HG03520 (cell line): Measurements from ENCODE around the gene SOX6.
"Not testable (repeated sequence)": the region's sequence is repeated elsewhere in the genome, so short reads cannot be mapped to it uniquely, and the experiment has no call there.

ENCODE experiments used
- ATAC-seq: cut with Tn5 transposase; IDR thresholded peaks from one replicate; pipeline ENCODE4 v1.9.1; 2021; ENCODE audit warnings: mild to moderate bottlenecking, moderate library complexity; ENCODE audit not compliant: unreplicated experiment

SOX6 gene

DNA sequence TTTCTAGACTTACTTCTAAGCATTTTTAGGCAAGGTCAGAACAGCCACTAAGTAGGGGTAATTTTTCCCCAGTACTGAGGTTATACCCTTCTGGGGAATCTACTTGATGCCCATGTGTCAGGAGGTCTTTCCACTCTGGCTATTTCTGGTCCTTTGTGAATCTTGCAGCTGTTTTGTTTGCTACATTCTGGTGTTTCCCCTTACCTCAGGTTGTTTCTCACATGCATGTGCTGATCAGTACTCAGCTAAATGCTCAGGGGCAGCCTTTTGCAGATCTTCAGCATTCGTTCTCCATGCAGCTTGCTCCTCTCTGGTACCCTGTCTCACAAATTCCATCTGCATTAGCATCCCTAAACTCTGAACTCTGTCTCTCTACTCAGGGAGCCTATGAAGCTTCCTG lies 303.6 kb downstream of the SOX6 start:
- no peak for ATAC-seq

DNA sequence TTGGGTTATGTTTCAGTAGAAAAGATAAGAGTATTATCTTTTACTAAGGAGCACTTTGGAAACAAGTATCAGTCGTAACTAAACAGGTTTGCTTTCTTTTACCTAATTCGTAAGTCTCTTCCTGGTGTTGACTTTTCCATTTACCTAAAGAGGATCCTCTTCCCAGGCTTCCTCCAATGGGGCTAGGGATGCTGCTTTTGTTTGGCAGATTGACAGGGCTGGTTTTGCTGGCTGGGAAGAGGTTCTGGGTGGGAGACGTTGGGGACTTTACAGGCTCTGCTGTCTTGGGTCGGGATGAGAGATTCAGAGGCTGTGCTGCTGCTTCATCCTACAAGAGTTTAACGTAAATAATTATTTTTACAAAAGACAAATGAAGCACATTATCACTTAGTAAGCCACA lies 306.7 kb downstream of the SOX6 start:
- no peak for ATAC-seq

DNA sequence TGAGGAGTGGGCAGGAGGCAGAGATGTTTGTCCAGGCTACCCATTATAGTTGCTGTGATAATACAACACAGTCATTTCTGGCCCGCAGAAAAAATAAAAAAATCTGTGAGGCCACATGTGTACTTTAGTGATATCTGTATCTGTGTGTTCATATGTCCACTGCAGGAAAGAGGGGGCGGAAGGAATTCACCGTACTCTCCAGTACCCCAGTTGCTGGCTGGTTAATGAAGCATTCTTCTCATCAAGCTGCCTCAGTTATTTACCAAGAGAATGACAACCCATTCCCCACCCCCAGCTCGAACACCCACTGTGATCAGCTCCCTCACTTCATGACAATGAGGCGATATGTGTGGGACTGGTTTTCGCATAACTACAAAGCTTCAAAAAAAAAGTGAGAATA lies 309.3 kb downstream of the SOX6 start:
- no peak for ATAC-seq

DNA sequence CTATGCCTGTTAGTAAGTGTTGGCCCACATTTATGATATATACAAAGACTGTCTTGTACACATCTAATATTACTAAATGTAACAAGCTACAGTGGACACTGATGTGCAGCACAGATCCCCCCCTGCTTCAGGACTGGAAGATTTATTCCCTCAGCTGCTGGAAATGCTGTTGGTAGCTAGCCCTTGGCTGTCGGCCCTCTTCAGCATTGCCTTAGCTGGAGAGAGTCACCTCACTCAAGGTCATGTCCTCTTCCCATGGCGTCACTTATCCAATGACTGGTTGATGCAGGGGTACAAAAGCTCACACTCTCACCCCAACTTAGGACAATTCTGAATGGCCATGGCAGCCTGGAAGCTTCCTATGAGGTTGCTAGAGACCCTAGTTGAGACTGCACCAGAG lies 312.7 kb downstream of the SOX6 start:
- no peak for ATAC-seq

DNA sequence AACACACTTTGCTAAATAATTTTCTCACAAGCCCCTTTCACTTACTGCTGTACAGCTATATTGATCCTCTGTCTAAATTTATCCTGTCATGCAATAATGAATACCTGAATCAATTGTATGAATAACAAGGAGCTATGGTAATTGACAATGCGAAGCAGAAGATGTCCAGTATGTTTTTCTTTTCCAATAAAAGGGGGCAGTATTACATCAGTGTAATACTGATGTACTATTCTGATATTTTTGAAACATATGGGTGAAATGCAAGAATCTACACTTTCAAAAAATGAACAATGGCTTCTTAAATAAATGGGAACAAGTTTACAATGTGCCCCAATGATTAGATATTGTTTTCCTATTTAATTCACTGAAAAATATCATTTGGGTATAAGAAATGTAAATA lies 315.1 kb downstream of the SOX6 start:
- no peak for ATAC-seq

DNA sequence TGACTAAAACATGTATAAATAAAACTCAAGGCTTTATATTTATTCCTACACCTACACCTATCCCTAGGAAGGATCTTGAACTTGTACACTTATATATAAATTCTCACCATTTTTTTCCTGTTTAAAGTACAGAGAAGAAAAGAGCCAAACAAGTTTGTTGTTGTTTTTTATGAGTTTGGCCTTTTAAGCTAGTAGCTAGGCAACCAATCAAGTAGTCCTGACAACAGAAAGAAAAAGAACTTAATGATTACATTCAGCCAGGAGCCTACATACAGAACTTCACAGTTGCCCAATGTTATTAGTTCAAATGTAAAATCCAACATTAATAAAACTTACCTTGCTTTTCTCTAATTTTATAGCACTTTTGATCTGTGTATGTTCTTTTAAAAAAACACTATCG lies 316.2 kb downstream of the SOX6 start:
- ATAC-seq, result no peak

DNA sequence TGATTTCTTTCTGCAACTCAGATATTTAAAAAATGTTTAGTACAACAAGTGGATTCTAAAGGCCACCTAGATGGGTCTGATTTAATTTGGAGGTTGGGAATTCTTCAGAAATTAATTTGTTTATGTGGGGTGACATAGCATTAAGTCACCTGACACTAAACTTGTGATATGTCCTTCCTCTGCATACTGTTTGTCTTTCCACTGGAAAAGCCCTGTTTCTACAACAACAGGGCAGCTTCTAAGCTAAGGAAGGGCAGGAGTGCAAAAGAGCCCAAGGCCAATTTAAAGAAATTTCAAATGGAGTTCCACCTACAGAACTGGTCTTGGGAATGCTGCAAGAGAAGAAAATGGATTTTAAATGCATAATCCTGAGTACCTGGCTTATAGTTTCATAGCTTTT lies 319.2 kb downstream of the SOX6 start:
- no peak for ATAC-seq

DNA sequence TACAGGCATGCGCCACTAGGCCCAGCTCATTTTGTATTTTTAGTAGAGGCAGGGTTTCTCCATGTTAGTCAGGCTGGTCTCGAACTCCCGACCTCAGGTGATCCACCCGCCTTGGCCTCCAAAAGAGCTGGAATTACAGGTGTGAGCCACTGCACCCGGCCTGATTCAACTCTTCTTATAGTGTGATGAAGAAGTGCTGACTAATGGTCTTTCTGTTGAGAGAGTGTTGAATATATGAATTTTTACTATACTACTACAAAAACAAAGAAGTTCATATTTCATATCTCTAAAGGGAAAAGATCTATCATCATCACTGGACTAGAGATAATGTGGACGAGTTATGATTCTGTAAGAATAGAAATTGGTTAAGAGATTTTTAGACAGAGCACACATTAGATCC lies 320.1 kb downstream of the SOX6 start:
- no peak for ATAC-seq

DNA sequence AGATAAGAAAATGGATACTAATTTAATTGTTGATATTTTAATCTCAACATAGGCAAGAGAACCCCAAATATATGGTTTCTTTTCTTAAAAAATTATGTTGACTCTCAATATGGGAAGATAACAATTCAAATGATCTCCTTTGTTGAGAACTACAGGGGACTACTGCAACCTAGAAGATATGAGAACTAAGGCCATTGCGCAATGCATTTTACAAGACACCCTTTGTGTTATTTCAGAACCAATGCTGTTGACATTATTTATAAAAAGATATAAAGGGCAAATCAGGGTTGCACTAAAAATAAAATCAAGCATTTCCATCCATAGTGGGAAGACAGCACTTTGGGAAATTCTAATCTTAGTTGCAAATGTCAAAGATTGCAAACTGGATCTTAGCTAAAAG lies 322.3 kb downstream of the SOX6 start:
- ATAC-seq, result no peak

DNA sequence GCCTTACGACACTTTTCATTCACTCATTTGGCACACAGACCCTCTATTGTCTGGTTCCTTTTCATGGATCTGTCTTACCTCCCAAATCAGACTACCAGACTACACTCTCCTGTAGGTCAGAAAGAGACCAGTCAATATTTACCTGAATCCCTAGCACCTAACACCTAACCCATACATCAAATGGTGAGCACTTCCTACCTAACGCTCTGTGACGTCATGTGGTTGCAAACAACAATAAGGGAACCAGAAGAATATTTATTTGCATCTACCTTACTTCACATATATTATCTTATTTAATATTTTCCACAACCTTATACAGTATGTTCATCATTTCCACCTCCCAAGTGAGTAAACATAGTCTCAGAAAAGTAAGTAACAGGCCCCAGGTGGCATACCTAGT lies 323.4 kb downstream of the SOX6 start:
- no peak for ATAC-seq

DNA sequence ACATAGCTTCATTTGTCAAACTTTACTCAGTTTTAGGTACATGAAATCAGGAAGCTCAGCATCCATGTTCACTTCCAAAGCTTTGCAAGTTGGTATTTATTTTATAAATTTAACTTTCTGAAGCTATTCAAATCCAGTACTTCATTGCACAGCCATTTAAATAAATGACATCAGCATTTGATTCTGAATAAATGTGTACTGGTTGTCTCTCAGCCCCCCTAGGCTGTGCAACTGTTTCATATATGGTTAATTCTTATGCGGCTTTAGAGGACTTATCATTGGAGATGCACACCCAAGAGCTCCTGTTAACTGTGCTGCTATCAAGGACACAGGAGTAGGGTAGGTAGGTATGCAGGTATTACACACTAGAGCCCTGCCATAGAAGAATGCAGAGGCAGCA lies 325.1 kb downstream of the SOX6 start:
- no peak for ATAC-seq

DNA sequence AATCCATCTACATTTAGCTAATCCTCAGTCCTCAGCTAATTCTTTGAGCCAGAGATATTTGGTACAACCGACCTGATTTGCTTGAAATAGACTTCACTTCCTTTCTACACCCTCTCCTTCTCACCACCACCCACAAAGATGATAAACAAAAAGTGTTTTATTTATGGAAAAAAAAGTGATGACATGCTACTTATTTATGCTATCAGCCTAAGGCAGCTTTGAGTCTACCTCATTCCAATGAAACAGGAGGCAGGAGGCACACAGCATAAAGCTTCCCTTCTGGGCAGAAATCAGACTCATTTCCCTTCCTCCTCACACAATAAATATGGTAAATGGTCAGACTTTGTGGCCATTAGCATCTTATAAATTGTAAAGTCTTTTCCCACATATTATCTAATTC lies 325.7 kb downstream of the SOX6 start:
- no peak for ATAC-seq

DNA sequence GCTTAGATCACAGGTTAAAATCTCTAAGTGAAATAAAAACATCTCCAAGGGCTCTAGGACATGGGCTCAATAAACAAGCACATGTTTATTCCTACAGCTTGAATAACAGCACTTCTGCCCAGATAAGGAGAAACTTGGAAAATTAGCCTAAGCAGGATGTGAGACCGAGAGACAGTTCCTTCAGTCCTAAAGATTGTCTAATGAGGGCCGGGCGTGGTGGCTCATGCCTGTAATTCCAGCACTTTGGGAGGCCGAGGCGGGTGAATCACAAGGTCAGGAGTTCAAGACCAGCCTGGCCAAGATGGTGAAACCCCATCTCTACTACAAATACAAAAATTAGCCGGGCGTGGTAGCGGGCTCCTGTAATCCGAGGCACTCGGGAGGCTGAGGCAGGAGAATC lies 327.2 kb downstream of the SOX6 start:
- ATAC-seq, result not testable (repeated sequence)

DNA sequence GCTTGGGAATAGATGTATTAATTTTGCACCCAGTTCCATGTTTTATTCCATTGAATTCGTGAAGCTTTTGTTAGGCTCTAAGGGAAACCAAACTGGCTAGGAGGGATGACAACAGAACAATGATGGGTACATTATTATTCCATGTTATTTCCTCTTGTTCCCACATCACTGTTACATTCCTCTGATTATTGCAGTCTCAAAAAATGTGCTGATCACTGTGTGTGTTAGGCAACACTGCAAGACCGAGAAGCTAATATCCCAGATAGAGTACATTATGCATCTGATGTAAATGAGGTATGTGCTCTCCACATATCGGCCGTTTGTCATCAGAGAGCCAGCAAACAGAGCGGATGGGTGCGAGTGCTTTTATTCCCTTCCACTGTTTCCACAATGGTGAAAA lies 327.9 kb downstream of the SOX6 start:
- no peak for ATAC-seq

DNA sequence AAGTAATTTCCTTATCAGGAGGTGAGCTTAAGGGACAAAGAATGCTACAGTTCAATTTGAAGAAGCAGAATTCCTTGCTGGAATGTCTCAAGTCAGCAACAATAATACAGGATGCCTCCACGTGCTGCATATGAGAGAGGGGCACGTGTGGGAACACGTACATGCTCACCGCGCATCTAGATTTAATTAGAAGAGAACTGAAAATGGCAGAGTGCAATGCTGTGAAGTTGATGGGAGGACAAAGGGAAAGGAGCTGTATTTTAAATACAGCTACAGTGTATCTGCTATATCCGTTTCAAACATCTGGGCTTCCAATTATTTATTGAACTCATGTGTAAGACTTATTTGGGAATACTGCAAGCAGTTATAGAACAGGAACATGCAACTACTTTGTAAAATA lies 328.7 kb downstream of the SOX6 start:
- ATAC-seq, result no peak

DNA sequence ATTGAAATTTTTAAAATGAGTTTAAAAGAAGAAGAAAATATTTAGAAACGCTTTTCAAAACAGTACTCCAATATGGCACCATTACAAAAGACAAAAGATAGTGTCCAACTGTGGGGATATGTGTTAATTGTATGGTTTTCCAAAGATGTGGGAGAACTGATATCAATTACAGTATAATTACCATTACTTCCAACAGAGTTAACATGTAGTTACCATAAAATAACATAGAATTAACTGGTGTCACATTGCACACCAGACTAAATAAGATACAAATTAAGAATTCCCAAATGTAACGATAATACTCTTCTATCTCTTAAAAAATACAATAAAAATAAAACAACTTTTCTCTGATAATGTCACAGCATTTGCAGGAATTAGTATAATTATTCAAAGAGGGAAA lies 329.5 kb downstream of the SOX6 start:
- ATAC-seq, result no peak

DNA sequence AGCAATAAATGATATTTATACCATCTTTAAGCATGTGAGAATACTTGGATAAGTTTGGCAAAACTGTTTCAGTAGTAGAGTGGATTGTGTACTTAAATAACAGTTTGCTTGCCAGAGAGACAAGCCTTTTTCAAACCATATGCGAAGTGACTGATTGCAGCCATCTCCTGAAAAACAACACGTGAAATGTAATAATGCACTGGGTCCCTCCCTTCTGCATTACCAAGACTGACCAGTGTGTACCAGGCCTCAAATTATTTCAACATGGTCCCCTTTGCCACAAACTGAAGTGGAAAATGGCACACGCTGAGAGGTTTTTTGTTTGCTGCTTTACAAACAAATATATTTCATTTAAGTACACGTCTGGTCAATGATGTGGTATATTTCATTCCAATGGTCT lies 337.4 kb downstream of the SOX6 start:
- no peak for ATAC-seq

DNA sequence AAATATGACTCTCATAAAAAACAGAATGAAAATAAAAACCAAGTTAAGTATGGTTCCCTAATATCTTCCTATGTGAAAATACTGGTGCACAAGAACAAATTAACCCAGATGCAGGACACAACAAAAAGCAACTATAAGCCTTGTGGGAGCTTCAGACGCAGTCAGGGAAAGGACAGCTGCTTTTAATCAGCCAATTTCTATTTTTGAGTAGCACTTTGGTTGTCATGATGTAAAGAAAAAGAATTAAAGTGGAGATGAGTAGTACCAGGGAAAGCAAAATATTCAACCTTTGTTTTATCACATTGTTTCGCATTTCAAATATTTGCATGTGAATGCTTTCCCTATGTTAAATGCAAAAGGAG lies 339.9 kb downstream of the SOX6 start:
- ATAC-seq, result no peak

DNA sequence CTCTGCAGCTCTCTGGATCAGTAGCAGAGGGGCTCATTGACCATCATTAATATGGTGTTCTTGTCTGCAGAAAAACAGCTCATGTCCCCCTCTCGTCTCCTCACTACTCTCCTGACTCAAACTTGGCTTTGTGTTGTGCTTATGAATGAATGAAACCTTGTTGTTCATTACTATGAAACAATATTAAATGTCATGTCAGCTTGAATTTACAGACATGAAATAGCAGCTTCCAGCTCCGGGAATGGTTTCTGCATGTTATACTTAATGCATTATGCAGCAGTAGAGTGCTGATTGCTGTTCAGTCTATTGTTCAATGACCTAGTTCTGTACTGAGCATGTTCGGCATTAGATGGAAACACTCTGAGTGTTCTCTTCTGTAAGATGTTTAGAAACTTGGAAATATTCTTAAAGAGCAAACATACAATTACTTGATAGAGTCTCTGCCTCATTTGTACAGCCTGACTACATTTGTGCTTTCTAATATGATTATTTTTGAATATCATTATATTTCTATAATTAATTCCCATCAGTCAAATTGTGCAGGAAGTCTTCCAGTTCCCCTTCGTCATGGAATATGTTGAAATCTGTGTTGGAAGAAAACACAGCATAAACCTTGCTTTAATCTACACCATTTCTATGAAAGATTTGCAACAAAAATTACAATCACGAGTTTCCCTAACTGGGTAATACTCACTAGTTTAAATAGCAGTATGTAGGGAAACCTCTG lies 340.4 kb downstream of the SOX6 start:
- ATAC-seq, result no peak

DNA sequence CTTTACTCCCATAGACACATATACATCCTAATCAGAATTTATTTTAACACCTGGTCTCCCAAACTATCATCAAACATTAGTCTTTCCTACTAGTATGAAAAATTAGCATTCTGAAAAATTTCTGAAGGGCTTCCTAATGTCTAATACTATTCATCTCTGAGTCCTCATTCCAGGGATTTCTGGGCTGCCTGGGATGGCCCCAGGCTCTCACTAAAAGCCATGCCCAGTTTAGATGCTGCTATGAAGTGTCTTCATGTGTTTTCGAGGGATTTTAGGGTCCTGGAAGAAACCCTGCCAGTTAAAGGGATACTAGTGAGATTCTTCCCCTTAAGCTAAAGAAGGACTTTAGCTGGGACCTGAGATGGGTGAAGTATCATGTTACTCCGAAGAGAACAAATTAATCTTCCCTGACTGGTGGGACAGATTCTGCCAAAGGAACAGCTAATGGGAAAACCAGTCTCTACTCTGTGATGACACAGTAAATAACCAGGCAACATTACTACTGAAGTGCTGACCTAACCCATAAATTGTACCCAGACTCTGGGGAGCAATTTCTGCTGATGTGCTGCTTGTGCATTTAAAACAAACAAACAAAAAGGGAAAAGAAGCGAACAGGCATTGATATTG lies 342.6 kb downstream of the SOX6 start:
- ATAC-seq, result no peak

DNA sequence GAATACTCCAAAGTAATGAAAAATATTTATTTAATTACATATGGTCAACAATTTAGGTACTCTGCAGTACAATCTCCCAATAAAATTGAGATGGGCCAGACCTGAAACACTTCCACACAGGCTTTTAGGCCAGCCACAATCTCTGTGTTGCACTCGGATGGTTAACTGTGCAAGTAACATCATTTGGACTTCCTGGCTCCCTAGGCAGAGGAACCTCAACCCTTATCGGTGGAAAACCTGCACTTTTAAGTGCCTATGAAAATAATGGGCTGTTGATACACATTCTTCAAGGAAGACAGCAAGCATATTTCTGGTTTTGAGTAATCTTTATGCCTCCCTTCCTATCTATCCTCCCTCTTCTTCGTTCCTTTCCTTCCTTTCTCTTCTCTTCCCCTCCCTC lies 343.1 kb downstream of the SOX6 start:
- no peak for ATAC-seq

DNA sequence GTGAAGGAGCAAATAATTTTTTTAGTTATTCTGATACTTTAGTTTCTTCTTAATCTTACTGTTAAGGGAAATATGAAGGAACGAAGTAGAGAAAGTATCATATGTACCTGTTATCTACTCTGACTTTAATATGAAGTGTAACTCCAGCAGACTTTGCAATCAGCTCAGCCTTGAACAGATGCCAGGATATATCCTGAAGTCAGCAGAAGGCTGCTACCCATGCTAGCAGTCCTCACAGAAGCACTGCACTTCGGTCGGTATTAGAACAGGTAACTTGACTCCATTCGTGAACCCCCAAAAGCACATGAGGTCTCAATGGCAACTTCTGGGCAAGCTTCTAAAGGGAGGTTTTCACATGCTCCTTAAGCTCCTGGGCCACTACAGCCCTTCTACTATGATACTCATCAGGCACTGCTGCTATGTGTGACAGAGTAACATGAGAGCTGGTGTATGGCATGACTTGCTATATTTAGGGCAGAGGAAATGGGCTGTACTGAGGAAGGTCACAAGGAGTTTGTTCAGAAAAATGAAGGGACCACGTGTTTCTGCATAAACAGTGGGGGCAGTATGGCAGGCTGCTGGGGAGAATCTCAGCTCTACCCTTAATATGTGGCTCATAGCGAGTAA lies 344.1 kb downstream of the SOX6 start:
- no peak for ATAC-seq

DNA sequence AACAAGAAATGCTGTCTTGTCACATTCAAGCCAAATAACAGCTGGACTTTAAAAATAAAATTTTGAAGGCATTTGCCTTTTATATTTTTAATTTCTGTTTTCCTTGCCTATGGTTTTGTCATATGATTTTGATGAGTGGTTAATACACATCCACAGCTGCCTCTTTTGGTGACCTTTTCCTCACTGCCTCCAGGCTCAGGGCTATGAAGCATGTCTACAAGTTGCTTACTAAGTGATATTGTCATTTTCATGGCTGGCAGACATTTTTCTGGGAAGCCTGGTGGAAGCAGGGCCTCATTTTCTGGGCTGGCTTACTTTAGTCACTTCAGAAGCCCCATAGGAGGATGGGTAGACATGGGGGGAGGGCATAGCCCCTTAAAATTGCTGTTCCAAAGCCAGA lies 344.9 kb downstream of the SOX6 start:
- ATAC-seq, result no peak
